K562 (cell line): ENCODE results near the gene CRY2. TPM values are rescaled to one million over a fixed set of nuclear protein-coding genes. Genes with fewer than 3 reads are reported as not detected.
A peak's percentile ranks its signal among the peaks of the same experiment; 100 is the strongest.

ENCODE experiments used
- CCNT2 ChIP-seq: IDR thresholded peaks from 2 replicates; pipeline ENCODE4 v1.6.1; 2011; ENCODE audit warnings: borderline replicate concordance, low read depth, mild to moderate bottlenecking, moderate library complexity, mixed read lengths, low read length; ENCODE audit not compliant: insufficient read length; ENCODE audit errors: extremely low read depth
- EGR1 ChIP-seq: fragments of 450-650 bp; conservative IDR thresholded peaks from 2 replicates; pipeline ENCODE4 v1.6.1; 2017; ENCODE audit warnings: mild to moderate bottlenecking
- EHMT2 ChIP-seq: fragments of 450-650 bp; IDR thresholded peaks from 2 replicates; pipeline ENCODE4 v1.6.1; 2018; ENCODE audit warnings: antibody characterized with exemption
- ERF ChIP-seq: fragments of 450-650 bp; formaldehyde crosslinking; IDR thresholded peaks from 2 replicates; pipeline ENCODE4 v1.4.0; 2020; ENCODE audit warnings: mild to moderate bottlenecking, mixed read lengths
- HDAC3 ChIP-seq: fragments of 450-650 bp; IDR thresholded peaks from 2 replicates; pipeline ENCODE4 v1.6.1; 2018; ENCODE audit warnings: borderline replicate concordance, mild to moderate bottlenecking, moderate library complexity; ENCODE audit not compliant: partially characterized antibody
- KLF10 ChIP-seq: fragments of 250-450 bp; sonication (Bioruptor Pico); IDR thresholded peaks from 2 replicates; pipeline ENCODE4 v1.6.1; 2021; ENCODE audit warnings: matching md5 sums
- NFIC ChIP-seq: fragments of 450-650 bp; IDR thresholded peaks from 2 replicates; pipeline ENCODE4 v1.6.1; 2017; ENCODE audit warnings: mild to moderate bottlenecking, inconsistent platforms
- PRDM10 ChIP-seq: fragments of 450-650 bp; IDR thresholded peaks from 2 replicates; pipeline ENCODE4 v1.6.1; 2018; ENCODE audit not compliant: partially characterized antibody
- RBBP5 ChIP-seq: fragments of 200-600 bp; sonication (generic); IDR thresholded peaks from 2 replicates; pipeline ENCODE4 v1.6.1; 2012; ENCODE audit warnings: borderline replicate concordance, mild to moderate bottlenecking, low read length, control low read depth, inconsistent platforms; ENCODE audit not compliant: insufficient read depth, poor library complexity, severe bottlenecking
- SIN3A ChIP-seq, 2 experiments: fragments of 150-350 bp in 1 of 2; IDR thresholded peaks; 2 replicates each; pipeline ENCODE4 v1.6.1; 2011 to 2016; ENCODE audit warnings: borderline replicate concordance in 2 of 2, low read depth in 2 of 2, low read length in 2 of 2, mild to moderate bottlenecking in 2 of 2, moderate library complexity in 2 of 2; ENCODE audit not compliant: control insufficient read depth in 1 of 2
- ZBTB11 ChIP-seq, 3 experiments: fragments of 200-800 bp in 1 of 3; fragments of 250-450 bp in 1 of 3; fragments of 450-650 bp in 1 of 3; sonication (Bioruptor Pico) in 1 of 3; sonication (Bioruptor generic) in 1 of 3; formaldehyde crosslinking in 1 of 3; IDR thresholded peaks; 2 replicates each; pipeline versions ENCODE4 v1.6.1 to v1.8.0; 2016 to 2022; ENCODE audit warnings: mild to moderate bottlenecking in 2 of 3, missing genetic modification characterization in 2 of 3, missing compliant biosample characterization in 1 of 3, moderate library complexity in 1 of 3
- ZNF668 ChIP-seq: fragments of 250-450 bp; sonication (Bioruptor Pico); IDR thresholded peaks from 2 replicates; pipeline ENCODE4 v1.8.0; 2022; ENCODE audit warnings: mild to moderate bottlenecking, inconsistent platforms
- ZNF766 ChIP-seq: fragments of 200-800 bp; sonication (Bioruptor generic); conservative IDR thresholded peaks from 2 replicates; pipeline ENCODE4 v1.6.1; 2016; ENCODE audit warnings: missing genetic modification characterization, missing compliant biosample characterization
- polyA plus RNA-seq, 8 experiments: library from polyadenylated mRNA; depleted of rRNA in 4 of 8; stranded (reverse) in 5 of 8; unstranded in 3 of 8; fragments of >200 nt; fragmentation: Nextera tagmentation in 2 of 8; fragmentation: Illumina TruSeq in 1 of 8; extraction: Ambion mirVana in 2 of 8; extraction: Trizol in 1 of 8; gene quantifications; 2 replicates each; pipeline versions ENCODE4 v1.2.1 to v1.2.3, GENCODE V29; 2011 to 2014; ENCODE audit warnings: inconsistent platforms in 1 of 8, missing spikeins in 1 of 8
- total RNA-seq, 7 experiments: library from RNA; depleted of rRNA in 6 of 7; stranded (reverse); fragments of >200 nt in 6 of 7; fragmentation: Illumina TruSeq in 2 of 7; extraction: Trizol in 2 of 7; gene quantifications; 2 replicates each; pipeline versions ENCODE4 v1.2.1 to v1.2.3, GENCODE V29; 2011 to 2021; ENCODE audit warnings: low replicate concordance in 1 of 7
- TF ChIP-seq, protein P1 (sequence below): sonication (generic); formaldehyde crosslinking; IDR thresholded peaks from 2 replicates; pipeline ENCODE4 v1.8.0; 2022; ENCODE audit warnings: mild to moderate bottlenecking, missing genetic modification reagents

Gene CRY2
- total and polyA plus RNA-seq, 9 of the 15 experiments (the other 6 are each of a cell fraction or from before 2014, with no cell fraction given), result 2.3 to 23.9 (median 14.8) TPM

GRCh38 chr11:45885274-45885920 is 38.1 kb downstream of the CRY2 start, which contains the start of gene MAPK8IP1 (continued):
- TF ChIP-seq EHMT2 (peak; percentile 96), ZNF668 (CRISPR knock-in tag) (no peak), KLF10 (CRISPR knock-in tag) (no peak), EGR1 (0 out of 2 replicates have a peak, but pooled peaks have one; percentile 8), RBBP5 (peak; percentile 31), HDAC3 (no peak), NFIC (peak; percentile 18; the same call in 1 of the 2 replicates), ERF (CRISPR knock-in tag) (0 out of 2 replicates have a peak, but pooled peaks have one; percentile 76), CCNT2 (peak; percentile 41), SIN3A (IDR thresholded peaks at IDR 0.05; ENCODE audit: borderline replicate concordance in 2 of 2, control insufficient read depth in 1 of 2, low read depth in 2 of 2, low read length in 2 of 2) (peak; percentile 26 to 42; a peak in 1 of 4 replicates), ZNF766 (CRISPR knock-in tag) (peak; percentile 84), PRDM10 (peak; percentile 46), ZBTB11 (CRISPR knock-in tag; IDR thresholded peaks at IDR 0.05) (0 out of 6 replicates have a peak, but pooled peaks of 1 of the 3 experiments have one; percentile 31)
- TF ChIP-seq, protein P1, sequence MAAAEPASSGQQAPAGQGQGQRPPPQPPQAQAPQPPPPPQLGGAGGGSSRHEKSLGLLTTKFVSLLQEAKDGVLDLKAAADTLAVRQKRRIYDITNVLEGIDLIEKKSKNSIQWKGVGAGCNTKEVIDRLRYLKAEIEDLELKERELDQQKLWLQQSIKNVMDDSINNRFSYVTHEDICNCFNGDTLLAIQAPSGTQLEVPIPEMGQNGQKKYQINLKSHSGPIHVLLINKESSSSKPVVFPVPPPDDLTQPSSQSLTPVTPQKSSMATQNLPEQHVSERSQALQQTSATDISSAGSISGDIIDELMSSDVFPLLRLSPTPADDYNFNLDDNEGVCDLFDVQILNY, result 0 out of 2 replicates have a peak, but pooled peaks have one; percentile 28
